ENCODE measurements around the gene TPX2. TPM values are rescaled to one million over a fixed set of nuclear protein-coding genes. Genes with fewer than 3 reads are reported as not detected.
A peak's percentile ranks its signal among the peaks of the same experiment; 100 is the strongest.

TPX2 gene
- total and polyA plus RNA-seq, 10 of the 15 experiments (the other 5 are each of a cell fraction or from before 2014, with no cell fraction given) = 29.7 to 144 (median 89.0) TPM

DNA sequence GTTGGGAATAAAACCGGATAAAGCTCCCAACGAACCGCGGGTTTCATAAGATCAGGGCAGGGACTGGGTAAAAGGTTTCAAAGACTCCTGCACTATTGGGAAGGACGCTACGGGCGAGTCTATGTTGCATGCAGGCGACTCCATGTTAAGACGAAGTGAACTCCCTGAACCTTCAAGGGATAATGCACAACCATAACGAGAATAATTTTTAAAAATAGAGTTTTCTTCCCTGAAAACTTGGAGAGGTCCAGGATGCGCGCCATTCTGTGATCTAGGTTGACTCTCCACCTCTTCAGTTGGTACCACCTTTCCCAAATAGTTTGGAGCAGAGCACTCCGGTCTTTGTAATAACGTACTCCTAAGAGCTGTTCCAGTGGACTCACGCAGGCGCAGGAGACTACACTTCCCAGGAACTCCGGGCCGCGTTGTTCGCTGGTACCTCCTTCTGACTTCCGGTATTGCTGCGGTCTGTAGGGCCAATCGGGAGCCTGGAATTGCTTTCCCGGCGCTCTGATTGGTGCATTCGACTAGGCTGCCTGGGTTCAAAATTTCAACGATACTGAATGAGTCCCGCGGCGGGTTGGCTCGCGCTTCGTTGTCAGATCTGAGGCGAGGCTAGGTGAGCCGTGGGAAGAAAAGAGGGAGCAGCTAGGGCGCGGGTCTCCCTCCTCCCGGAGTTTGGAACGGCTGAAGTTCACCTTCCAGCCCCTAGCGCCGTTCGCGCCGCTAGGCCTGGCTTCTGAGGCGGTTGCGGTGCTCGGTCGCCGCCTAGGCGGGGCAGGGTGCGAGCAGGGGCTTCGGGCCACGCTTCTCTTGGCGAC is at the start of gene TPX2 (continued):
- TF ChIP-seq, protein P1, sequence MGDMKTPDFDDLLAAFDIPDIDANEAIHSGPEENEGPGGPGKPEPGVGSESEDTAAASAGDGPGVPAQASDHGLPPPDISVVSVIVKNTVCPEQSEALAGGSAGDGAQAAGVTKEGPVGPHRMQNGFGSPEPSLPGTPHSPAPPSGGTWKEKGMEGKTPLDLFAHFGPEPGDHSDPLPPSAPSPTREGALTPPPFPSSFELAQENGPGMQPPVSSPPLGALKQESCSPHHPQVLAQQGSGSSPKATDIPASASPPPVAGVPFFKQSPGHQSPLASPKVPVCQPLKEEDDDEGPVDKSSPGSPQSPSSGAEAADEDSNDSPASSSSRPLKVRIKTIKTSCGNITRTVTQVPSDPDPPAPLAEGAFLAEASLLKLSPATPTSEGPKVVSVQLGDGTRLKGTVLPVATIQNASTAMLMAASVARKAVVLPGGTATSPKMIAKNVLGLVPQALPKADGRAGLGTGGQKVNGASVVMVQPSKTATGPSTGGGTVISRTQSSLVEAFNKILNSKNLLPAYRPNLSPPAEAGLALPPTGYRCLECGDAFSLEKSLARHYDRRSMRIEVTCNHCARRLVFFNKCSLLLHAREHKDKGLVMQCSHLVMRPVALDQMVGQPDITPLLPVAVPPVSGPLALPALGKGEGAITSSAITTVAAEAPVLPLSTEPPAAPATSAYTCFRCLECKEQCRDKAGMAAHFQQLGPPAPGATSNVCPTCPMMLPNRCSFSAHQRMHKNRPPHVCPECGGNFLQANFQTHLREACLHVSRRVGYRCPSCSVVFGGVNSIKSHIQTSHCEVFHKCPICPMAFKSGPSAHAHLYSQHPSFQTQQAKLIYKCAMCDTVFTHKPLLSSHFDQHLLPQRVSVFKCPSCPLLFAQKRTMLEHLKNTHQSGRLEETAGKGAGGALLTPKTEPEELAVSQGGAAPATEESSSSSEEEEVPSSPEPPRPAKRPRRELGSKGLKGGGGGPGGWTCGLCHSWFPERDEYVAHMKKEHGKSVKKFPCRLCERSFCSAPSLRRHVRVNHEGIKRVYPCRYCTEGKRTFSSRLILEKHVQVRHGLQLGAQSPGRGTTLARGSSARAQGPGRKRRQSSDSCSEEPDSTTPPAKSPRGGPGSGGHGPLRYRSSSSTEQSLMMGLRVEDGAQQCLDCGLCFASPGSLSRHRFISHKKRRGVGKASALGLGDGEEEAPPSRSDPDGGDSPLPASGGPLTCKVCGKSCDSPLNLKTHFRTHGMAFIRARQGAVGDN (IDR thresholded peaks at IDR 0.05) = no peak
- TF ChIP-seq MAX (IDR thresholded peaks at IDR 0.05; ENCODE audit: low read depth, low read length) = peak; percentile 59; the same call in 1 of the 2 replicates
- no peak for TF ChIP-seq NR2C1 (IDR thresholded peaks at IDR 0.05)
- no peak for TF ChIP-seq ZNF217 (IDR thresholded peaks at IDR 0.05)
- TF ChIP-seq GATAD2B (conservative IDR thresholded peaks at IDR 0.05; ENCODE audit: low read depth) = 0 out of 2 replicates have a peak, but pooled peaks have one; percentile 34
- TF ChIP-seq, protein P2, sequence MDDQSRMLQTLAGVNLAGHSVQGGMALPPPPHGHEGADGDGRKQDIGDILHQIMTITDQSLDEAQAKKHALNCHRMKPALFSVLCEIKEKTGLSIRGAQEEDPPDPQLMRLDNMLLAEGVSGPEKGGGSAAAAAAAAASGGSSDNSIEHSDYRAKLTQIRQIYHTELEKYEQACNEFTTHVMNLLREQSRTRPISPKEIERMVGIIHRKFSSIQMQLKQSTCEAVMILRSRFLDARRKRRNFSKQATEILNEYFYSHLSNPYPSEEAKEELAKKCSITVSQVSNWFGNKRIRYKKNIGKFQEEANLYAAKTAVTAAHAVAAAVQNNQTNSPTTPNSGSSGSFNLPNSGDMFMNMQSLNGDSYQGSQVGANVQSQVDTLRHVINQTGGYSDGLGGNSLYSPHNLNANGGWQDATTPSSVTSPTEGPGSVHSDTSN (IDR thresholded peaks at IDR 0.05; ENCODE audit: insufficient replicate concordance, low read depth, low read length) = no peak
- TF ChIP-seq CREM (IDR thresholded peaks at IDR 0.05; ENCODE audit: low read depth) = peak; percentile 70; the same call in 1 of the 2 replicates
- no peak for TF ChIP-seq RCOR1 (conservative IDR thresholded peaks at IDR 0.05; ENCODE audit: low read depth, low read length)
- TF ChIP-seq LARP7 (IDR thresholded peaks at IDR 0.05) = peak; percentile 55
- TF ChIP-seq NBN (IDR thresholded peaks at IDR 0.05) = no peak
- no peak for TF ChIP-seq ZNF384 (IDR thresholded peaks at IDR 0.05; ENCODE audit: borderline replicate concordance, low read depth, low read length)
- TF ChIP-seq RUNX3 (IDR thresholded peaks at IDR 0.05; ENCODE audit: low read length) = peak; percentile 38
- TF ChIP-seq SPI1 (IDR thresholded peaks at IDR 0.05; ENCODE audit: borderline replicate concordance, insufficient read depth, low read depth, low read length) = peak; percentile 14; the same call in 1 of the 2 replicates
- peak; percentile 82 for TF ChIP-seq POLR2A (IDR thresholded peaks at IDR 0.05; ENCODE audit: low read depth, low read length)
- TF ChIP-seq NRF1 (conservative IDR thresholded peaks at IDR 0.05; ENCODE audit: low read depth, low read length) = peak; percentile 70
- TF ChIP-seq SMAD5 (IDR thresholded peaks at IDR 0.05; ENCODE audit: low read depth) = no peak
- TF ChIP-seq, protein P3, sequence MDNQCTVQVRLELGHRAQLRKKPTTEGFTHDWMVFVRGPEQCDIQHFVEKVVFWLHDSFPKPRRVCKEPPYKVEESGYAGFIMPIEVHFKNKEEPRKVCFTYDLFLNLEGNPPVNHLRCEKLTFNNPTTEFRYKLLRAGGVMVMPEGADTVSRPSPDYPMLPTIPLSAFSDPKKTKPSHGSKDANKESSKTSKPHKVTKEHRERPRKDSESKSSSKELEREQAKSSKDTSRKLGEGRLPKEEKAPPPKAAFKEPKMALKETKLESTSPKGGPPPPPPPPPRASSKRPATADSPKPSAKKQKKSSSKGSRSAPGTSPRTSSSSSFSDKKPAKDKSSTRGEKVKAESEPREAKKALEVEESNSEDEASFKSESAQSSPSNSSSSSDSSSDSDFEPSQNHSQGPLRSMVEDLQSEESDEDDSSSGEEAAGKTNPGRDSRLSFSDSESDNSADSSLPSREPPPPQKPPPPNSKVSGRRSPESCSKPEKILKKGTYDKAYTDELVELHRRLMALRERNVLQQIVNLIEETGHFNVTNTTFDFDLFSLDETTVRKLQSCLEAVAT (IDR thresholded peaks at IDR 0.05) = no peak
- TF ChIP-seq ZBTB40 (IDR thresholded peaks at IDR 0.05; ENCODE audit: borderline replicate concordance) = peak; percentile 91
- peak; percentile 41; the same call in 1 of the 2 replicates for TF ChIP-seq WRNIP1 (IDR thresholded peaks at IDR 0.05; ENCODE audit: borderline replicate concordance, low read depth, low read length)
